HG03469 (cell line): ENCODE data around the gene GPR149.

Experiments used
- ATAC-seq: cut with Tn5 transposase; IDR thresholded peaks from one replicate; pipeline ENCODE4 v1.9.1; 2021; ENCODE audit warnings: mild to moderate bottlenecking, moderate library complexity, moderate number of reproducible peaks; ENCODE audit not compliant: unreplicated experiment

Gene GPR149

DNA sequence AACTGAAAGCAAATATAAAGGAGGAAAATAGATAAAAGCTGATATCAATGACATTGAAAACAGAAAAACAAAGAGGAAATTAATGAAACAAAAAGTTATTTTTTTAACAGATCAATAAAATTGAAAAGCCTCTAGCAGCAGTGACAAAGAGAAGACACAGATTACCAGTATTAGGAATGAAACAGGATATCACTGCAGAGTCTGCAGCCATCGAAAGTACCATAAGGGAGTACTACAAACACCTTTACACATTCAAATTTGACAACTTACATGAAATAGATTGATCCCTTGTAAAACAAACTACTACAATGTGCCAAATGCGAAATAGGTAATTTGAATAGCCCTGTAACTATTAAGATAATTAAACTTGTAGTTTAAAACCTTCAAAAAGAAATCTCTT is 80.8 kb downstream of the GPR149 start:
- ATAC-seq: no peak

GRCh38 chr3:154345422-154346122 is 84.4 kb downstream of the GPR149 start:
- no peak for ATAC-seq

DNA sequence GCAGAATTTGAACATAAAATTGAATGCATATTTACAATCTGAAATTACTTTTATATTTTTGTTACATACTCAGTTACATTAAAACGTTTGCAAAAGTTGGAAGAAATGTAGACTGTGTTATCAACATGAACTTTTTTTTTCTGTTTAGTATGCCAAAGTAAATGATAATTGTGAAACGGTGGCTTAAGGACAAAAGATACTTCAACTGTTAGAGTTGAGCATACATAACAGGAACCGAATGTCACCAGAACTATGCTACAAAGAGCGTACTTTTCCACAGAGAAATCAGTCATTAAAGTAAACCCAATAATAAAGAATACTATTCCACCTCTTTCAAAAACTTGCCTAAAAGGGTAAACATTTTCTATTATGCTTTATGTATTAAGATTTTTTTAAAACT is 91.4 kb downstream of the GPR149 start:
- ATAC-seq: no peak

- no peak for ATAC-seq
Measured at GRCh38 chr3:154338008-154338407, 92.0 kb downstream of the GPR149 start.

DNA sequence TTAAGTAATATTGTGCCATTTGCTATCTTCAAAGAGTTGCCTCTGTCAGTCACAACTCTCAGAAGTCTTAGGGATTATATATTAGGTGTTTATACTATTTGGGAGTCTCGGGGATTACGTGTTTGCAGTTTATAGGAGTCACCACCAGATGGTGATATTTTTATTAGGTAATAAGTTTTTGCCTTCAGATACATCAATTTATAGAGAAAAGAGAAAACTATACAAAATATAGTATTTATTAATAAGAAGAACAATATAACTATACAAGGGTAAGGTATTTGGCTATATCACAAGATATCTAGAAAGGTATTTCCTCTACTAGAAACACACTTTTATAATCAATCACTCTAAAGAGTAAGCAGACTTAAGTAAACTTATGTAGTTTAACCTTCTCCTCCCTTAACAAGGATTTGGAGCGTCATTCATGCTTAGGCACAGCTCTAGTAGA is 95.0 kb downstream of the GPR149 start:
- ATAC-seq: no peak

- ATAC-seq: no peak
Measured at GRCh38 chr3:154327871-154328270, 102.1 kb downstream of the GPR149 start.

GRCh38 chr3:154324919-154325318 is 105.1 kb downstream of the GPR149 start:
- no peak for ATAC-seq

DNA sequence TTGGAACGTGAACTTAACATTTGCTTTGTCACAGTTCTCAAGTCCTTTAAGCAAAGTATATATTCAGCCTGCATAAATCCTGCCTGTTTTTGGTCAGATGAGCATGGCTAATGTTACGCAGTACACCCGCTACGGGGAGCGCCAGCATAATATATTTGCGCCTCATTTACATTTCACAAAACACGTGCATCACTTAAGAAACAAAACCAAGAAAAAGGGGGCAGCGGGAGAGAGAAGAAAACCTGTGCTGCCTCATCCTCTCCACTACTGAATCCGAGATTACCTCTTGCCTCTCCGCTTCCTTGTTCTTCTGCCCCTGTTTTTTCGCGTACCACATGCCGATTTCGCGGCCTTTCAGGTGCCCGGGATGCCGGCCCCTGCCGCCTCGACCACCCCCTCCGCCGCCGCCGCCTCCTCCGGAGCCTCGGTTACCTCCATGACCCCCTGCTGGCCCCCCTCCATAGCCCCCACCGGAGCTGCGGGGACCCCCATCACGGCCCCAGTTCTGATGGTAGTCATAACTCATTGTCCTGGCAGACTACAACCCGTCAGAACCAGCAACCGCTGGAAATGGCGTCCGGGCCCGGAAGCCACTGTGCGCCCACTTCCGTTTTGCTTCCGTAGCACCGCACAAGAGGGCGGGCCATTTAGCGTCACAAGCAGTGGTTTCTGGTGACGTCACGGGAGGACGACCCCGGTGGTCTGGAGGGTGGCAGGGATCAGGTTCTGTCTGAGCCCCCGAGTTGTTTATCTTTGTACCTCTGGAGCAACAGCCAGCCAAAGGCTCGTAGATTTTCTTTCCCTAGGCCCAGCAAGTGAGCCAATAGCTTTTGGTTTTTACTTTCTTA is 105.9 kb downstream of the GPR149 start, which contains the start of gene DHX36:
Gene DHX36, minus strand, starts transcription at position 597 of the 848 bp plus-strand sequence. Its CDS starts 71 bp downstream, at position 526.
- peak; percentile 93 for ATAC-seq

GRCh38 chr3:154316974-154317767 is 112.8 kb downstream of the GPR149 start:
- ATAC-seq: no peak

- ATAC-seq: no peak
Measured at GRCh38 chr3:154314152-154314551, 115.8 kb downstream of the GPR149 start.

- no peak for ATAC-seq
Measured at GRCh38 chr3:154310840-154311239, 119.2 kb downstream of the GPR149 start.

GRCh38 chr3:154307363-154307762 is 122.6 kb downstream of the GPR149 start:
- no peak for ATAC-seq

- ATAC-seq: no peak
Measured at GRCh38 chr3:154304936-154305335, 125.1 kb downstream of the GPR149 start.

GRCh38 chr3:154304116-154304786 is 125.7 kb downstream of the GPR149 start:
- no peak for ATAC-seq

DNA sequence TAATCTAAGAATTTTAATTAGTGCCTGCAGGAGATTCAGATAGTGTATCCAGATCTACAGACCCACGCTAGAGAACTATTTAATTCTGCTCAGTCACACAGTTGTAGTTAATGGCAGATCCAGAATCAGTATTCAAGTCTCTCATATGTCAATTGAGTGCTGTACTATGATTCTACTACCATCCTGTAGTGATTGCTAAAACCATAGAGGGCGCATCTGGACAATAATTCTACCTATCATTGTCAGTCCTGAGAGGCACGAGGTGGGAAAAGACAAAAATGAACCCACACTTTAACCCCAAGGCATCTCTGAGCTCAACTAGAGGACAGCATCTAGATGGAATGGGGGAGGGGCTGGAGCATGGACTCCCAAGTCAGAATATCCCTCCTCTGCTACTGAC is 128.4 kb downstream of the GPR149 start:
- no peak for ATAC-seq

DNA sequence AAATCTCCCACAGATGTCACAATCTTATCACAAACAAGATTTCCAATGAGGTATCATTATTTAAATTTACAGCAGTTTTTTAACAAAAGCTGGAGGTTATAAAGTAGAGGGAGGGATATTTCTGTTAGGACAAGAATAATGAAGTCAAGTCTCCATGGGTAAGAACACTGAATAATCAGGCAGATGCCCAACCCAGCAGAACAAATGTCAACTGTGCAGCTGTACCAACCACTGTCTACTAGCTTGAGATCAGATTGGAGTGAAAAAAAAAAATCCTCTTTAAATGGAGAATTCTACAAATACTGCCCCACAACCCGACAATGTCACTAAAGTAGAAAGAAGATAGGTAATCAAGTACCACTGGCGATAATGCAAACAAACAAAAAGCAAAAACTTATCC is 136.0 kb downstream of the GPR149 start:
- ATAC-seq: no peak

DNA sequence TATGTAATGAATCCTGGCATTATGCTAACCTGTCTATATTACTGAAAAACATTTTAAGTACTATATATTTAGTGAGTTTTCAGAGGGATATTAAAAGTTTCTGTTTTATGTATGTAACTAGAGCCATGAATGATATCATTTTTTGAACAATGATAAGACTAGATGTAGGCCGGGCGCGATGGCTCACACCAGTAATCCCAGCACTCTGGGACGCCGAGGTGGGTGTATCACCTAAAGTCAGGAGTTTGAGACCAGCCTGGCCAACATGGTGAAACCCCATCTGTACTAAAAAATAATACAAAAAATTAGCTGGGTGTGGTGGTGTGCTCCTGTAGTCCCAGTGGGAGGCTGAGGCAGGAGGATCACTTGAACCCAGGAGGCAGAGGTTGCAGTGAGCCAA is 139.8 kb downstream of the GPR149 start:
- no peak for ATAC-seq
